ENCODE measurements around the gene OR5T1. TPM values are rescaled to one million over a fixed set of nuclear protein-coding genes. Genes with fewer than 3 reads are reported as not detected.

Gene OR5T1
- total RNA-seq, 1 experiment from 2014 or later: not detected

DNA sequence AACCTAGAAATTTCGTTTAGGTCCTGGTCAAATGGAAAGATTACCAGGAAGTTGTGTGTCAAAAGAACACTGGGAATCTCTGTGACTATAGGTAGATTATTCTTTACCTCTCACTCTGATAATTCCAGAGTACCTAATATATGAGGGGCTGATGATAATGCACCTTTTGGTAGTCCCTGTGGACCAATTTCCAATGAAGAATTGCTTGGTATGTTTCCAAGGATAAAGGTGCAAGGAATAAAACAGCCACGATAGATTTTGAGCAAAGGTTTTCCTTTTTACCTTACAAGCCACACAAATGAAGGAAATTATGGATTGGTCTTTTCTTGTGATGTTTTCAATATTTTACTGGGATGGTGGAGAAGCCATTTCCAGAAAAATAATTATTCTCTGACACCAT is 18.2 kb downstream of the OR5T1 start, which contains the start of gene OR8H1:
Gene OR8H1 (minus strand): TSS at position 101 of the 400 bp plus-strand sequence. CDS start 1,192 bp downstream, outside the sequence.
- no peak within 1 kb of the TSS for H3K4me3 ChIP-seq (ENCODE audit: low read depth in 2 of 2, low read length in 2 of 2)
- in situ Hi-C loops (cut with HindIII; ENCODE audit: low pct_unique_long_range_greater_than_20kb, low sequenced_read_pairs): no loop called here
- H3K4me1 ChIP-seq (ENCODE audit: control insufficient read depth, insufficient read depth, low read length): no peaks in the 10 kb centered on the region
- ChIA-PET CTCF (no interaction called here), POLR2A (no interaction called here)
- no peak for TF ChIP-seq POLR2AphosphoS5 (IDR thresholded peaks at IDR 0.05; ENCODE audit: low read depth, low read length)
- no peak for TF ChIP-seq SIN3A (IDR thresholded peaks at IDR 0.05; ENCODE audit: borderline replicate concordance, insufficient read depth, low read depth, low read length)
- TF ChIP-seq TCF7L2 (IDR thresholded peaks at IDR 0.05; ENCODE audit: low read depth, low read length): no peak
- TF ChIP-seq, protein P1, sequence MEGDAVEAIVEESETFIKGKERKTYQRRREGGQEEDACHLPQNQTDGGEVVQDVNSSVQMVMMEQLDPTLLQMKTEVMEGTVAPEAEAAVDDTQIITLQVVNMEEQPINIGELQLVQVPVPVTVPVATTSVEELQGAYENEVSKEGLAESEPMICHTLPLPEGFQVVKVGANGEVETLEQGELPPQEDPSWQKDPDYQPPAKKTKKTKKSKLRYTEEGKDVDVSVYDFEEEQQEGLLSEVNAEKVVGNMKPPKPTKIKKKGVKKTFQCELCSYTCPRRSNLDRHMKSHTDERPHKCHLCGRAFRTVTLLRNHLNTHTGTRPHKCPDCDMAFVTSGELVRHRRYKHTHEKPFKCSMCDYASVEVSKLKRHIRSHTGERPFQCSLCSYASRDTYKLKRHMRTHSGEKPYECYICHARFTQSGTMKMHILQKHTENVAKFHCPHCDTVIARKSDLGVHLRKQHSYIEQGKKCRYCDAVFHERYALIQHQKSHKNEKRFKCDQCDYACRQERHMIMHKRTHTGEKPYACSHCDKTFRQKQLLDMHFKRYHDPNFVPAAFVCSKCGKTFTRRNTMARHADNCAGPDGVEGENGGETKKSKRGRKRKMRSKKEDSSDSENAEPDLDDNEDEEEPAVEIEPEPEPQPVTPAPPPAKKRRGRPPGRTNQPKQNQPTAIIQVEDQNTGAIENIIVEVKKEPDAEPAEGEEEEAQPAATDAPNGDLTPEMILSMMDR (IDR thresholded peaks at IDR 0.05): no peak
- TF ChIP-seq, protein P2, sequence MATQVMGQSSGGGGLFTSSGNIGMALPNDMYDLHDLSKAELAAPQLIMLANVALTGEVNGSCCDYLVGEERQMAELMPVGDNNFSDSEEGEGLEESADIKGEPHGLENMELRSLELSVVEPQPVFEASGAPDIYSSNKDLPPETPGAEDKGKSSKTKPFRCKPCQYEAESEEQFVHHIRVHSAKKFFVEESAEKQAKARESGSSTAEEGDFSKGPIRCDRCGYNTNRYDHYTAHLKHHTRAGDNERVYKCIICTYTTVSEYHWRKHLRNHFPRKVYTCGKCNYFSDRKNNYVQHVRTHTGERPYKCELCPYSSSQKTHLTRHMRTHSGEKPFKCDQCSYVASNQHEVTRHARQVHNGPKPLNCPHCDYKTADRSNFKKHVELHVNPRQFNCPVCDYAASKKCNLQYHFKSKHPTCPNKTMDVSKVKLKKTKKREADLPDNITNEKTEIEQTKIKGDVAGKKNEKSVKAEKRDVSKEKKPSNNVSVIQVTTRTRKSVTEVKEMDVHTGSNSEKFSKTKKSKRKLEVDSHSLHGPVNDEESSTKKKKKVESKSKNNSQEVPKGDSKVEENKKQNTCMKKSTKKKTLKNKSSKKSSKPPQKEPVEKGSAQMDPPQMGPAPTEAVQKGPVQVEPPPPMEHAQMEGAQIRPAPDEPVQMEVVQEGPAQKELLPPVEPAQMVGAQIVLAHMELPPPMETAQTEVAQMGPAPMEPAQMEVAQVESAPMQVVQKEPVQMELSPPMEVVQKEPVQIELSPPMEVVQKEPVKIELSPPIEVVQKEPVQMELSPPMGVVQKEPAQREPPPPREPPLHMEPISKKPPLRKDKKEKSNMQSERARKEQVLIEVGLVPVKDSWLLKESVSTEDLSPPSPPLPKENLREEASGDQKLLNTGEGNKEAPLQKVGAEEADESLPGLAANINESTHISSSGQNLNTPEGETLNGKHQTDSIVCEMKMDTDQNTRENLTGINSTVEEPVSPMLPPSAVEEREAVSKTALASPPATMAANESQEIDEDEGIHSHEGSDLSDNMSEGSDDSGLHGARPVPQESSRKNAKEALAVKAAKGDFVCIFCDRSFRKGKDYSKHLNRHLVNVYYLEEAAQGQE (IDR thresholded peaks at IDR 0.05; ENCODE audit: insufficient read depth in 1 of 2, low read depth in 2 of 2, low read length in 1 of 2): no peak
- H3K27ac ChIP-seq (ENCODE audit: low read length): no peak within 1 kb of the TSS
- ATAC-seq: no peak
- DNase-seq (ENCODE audit: low read depth, low spot score): no peak
- BruUV-seq (replicated peaks): no TSS peak
- H3K9me3 ChIP-seq (ENCODE audit: control insufficient read depth, insufficient read depth, low read depth, low read length): no peaks in the 10 kb centered on the region
- H3K27me3 ChIP-seq (ENCODE audit: control insufficient read depth, insufficient read depth, low read length): no peaks in the 10 kb centered on the region
- intact Hi-C loops (cut with micrococcal nuclease; ENCODE audit: unreplicated experiment): no loop called here
- no peaks in the 10 kb centered on the region for H3K36me3 ChIP-seq (ENCODE audit: control insufficient read depth, insufficient read depth, low read length)

DNA sequence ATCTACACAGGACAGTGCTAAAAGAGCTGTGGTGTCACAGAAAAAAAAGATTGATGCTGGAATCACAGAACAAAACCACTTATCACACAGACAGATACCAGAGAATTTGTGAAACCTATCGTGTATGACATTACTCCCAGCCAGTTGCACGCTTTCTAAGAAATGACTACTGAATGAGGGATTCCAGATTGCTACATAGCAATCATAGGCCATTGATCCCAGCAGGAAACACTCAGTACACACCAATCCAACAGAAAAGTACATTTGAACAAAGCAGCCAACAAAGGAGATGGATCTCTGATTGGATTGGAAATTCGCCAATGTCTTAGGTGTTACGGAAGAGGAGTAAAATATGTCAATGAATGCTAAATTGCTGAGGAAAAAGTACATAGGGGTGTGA is 22.9 kb downstream of the OR5T1 start:
- intact Hi-C loops (cut with micrococcal nuclease; ENCODE audit: unreplicated experiment): no loop called here
- no peak overlapping the region for H3K27ac ChIP-seq (ENCODE audit: low read length)
- DNase-seq (ENCODE audit: low read depth, low spot score) (no peak), ATAC-seq (no peak)
- H3K9me3 ChIP-seq (ENCODE audit: control insufficient read depth, insufficient read depth, low read depth, low read length): no peaks in the 10 kb centered on the region
- in situ Hi-C loops (cut with HindIII; ENCODE audit: low pct_unique_long_range_greater_than_20kb, low sequenced_read_pairs): no loop called here
- H3K27me3 ChIP-seq (ENCODE audit: control insufficient read depth, insufficient read depth, low read length): no peaks in the 10 kb centered on the region
- ChIA-PET POLR2A (no interaction called here), CTCF (no interaction called here)
- H3K4me1 ChIP-seq (ENCODE audit: control insufficient read depth, insufficient read depth, low read length): no peaks in the 10 kb centered on the region
- H3K4me3 ChIP-seq (ENCODE audit: low read depth in 2 of 2, low read length in 2 of 2): no peak overlapping the region
- no peaks in the 10 kb centered on the region for H3K36me3 ChIP-seq (ENCODE audit: control insufficient read depth, insufficient read depth, low read length)
- TF ChIP-seq, protein P2 (IDR thresholded peaks at IDR 0.05; ENCODE audit: insufficient read depth in 1 of 2, low read depth in 2 of 2, low read length in 1 of 2): no peak
- TF ChIP-seq, protein P1 (IDR thresholded peaks at IDR 0.05): no peak
- TF ChIP-seq TCF7L2 (IDR thresholded peaks at IDR 0.05; ENCODE audit: low read depth, low read length): no peak
- TF ChIP-seq SIN3A (IDR thresholded peaks at IDR 0.05; ENCODE audit: borderline replicate concordance, insufficient read depth, low read depth, low read length): no peak
- no peak for TF ChIP-seq POLR2AphosphoS5 (IDR thresholded peaks at IDR 0.05; ENCODE audit: low read depth, low read length)
- no TSS peak for BruUV-seq (replicated peaks)

All from Panc1 (cell line).